NCI-H1436 (cell line): Measurements from ENCODE around the gene HLA-DMB.

Source experiments
- DNase-seq: peaks from one replicate; lab custom pipeline; 2025; lab: John Stamatoyannopoulos, UW

The HLA-DMB gene

DNA sequence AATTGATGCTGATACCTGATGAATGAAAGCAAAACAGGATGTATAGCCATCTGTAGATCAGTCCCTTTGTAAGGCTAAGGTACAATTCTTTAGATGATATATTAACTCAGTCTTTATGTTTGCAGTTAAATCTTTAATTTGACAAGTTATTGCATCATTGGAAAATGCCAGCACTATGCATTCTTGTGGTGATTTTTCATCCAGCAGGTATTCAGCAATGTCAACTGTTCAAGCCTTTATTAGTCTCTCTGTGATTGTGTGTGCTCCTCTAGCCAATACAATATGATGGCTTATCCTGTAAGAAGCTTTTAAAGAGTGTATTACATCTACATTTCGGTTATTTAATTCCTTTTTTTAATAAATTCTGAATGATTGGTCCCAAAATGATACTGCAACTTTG lies 34.3 kb downstream of the HLA-DMB start:
- no peak for DNase-seq

GRCh38 chr6:32905078-32905477 lies 35.8 kb downstream of the HLA-DMB start:
- no peak for DNase-seq

DNA sequence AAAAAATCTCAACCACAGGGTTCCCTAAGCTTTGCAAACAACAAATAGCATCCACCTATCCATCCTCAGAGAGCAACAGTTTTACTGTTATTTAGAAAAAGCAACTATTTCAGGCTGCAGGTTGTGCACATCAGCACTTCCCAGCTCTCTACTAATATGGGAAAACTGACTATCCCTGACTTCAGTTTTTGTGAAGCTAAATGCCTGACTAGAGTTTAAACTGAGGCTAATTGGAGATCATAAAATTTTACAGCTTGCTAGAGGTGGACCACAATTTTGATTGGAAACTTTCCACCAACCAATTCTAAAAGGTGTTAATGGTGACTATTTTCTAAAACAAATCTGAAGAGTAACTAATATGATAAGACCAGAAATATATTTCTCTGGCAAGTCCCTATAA lies 36.9 kb downstream of the HLA-DMB start:
- DNase-seq: no peak

DNA sequence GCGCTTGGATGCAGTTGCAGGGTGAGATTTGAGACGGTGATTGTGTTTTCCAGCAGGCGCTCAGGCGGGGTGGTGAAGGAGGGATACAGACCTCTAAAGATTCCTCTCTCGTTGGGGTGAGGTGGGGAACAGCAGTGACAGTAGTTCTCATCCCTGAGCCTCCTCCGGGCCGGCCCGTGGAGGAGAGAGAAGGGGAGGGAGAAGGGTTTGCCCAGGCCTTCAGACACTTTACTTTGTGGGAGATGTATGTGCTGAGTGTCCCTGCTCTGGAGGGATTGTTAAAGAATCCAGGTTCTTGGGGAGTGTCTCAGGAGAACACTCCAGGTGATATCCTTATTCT lies 45.9 kb downstream of the HLA-DMB start:
- no peak for DNase-seq

- peak; percentile 96 for DNase-seq
Observed at GRCh38 chr6:32894085-32895005, 46.5 kb downstream of the HLA-DMB start.

- DNase-seq: no peak
Observed at GRCh38 chr6:32890831-32891230, 50.0 kb downstream of the HLA-DMB start.

GRCh38 chr6:32889533-32889932 lies 51.3 kb downstream of the HLA-DMB start:
- DNase-seq: no peak

DNA sequence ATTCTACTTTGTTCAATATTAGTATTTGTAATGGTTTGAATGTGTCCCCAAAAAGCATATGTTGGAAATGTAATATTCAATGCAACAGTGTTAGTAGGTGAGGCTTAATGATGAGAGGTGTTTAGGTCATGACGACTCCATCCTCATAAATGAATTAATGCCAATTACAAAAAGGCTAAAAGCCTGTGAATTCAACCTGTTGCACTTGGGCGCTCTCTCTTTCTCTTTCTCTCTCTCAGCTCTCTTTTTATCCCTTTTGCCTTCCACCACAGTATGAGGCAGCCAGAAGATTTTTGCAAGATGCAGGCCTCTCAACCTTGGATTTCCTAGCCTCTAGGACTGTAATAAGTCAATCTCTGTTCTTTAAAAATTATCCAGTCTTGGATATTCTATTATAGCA lies 52.3 kb downstream of the HLA-DMB start:
- DNase-seq: no peak

GRCh38 chr6:32887616-32888015 lies 53.2 kb downstream of the HLA-DMB start:
- DNase-seq: no peak

GRCh38 chr6:32886681-32887383 lies 54.0 kb downstream of the HLA-DMB start:
- DNase-seq: no peak

DNA sequence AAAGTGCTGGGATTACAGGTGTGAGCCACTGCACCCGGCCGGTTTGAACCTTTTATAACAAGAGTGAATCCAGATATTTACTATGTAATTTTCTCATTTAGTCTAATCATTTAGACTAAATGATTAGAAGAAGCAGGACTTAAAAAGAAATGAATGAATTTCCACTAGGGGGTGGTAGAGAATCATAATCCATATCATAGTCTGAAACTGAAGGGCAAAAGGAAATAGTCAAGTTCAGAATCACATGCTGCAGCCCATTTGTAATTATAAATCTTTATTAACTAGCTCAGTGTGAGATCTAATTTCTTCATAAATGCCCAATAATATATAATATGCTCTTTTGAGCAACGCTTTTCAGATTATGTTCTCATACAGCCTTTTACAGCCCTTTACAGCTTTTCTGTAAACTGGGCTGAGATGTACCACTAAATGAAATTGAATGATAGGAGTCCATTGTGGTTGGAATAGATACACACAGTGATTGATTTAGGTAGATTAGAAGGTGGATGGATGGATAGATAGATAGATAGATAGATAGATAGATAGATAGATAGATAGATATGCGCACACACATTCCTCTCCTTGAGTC lies 55.0 kb downstream of the HLA-DMB start:
- peak; percentile 63 for DNase-seq
